Transverse colon (tissue), 4 donors: ENCODE results near the gene BLM.

Experiments
- POLR2A ChIP-seq: fragments of 450-650 bp; IDR thresholded peaks from one replicate; pipeline ENCODE4 v1.6.1; 2016; ENCODE audit warnings: antibody characterized with exemption, mild to moderate bottlenecking, moderate library complexity
- POLR2AphosphoS5 ChIP-seq, 3 donors: sonication (generic); formaldehyde crosslinking; IDR thresholded peaks; one replicate each; pipeline ENCODE4 v1.6.1; 2016; ENCODE audit warnings: antibody characterized with exemption in 3 of 3
- TF ChIP-seq, protein P1 (sequence below), 5 experiments: fragments of 200-600 bp in 3 of 5; fragments of 450-650 bp in 2 of 5; sonication (generic) in 3 of 5; IDR thresholded peaks; 1 replicate in 2 of 5; 2 replicates in 3 of 5; pipeline ENCODE4 v1.5.1; 2016 to 2017; ENCODE audit warnings: antibody characterized with exemption in 5 of 5, inconsistent platforms in 3 of 5, mild to moderate bottlenecking in 2 of 5, moderate library complexity in 1 of 5

GRCh38 chr15:90690585-90690984, 26.6 kb upstream of the BLM start:
- TF ChIP-seq, protein P1, sequence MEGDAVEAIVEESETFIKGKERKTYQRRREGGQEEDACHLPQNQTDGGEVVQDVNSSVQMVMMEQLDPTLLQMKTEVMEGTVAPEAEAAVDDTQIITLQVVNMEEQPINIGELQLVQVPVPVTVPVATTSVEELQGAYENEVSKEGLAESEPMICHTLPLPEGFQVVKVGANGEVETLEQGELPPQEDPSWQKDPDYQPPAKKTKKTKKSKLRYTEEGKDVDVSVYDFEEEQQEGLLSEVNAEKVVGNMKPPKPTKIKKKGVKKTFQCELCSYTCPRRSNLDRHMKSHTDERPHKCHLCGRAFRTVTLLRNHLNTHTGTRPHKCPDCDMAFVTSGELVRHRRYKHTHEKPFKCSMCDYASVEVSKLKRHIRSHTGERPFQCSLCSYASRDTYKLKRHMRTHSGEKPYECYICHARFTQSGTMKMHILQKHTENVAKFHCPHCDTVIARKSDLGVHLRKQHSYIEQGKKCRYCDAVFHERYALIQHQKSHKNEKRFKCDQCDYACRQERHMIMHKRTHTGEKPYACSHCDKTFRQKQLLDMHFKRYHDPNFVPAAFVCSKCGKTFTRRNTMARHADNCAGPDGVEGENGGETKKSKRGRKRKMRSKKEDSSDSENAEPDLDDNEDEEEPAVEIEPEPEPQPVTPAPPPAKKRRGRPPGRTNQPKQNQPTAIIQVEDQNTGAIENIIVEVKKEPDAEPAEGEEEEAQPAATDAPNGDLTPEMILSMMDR (IDR thresholded peaks at IDR 0.05) = no peak
- no peak for TF ChIP-seq POLR2A
- no peak for TF ChIP-seq POLR2AphosphoS5 (IDR thresholded peaks at IDR 0.05)
